Stimulated activated CD4-positive, alpha-beta T cell treated with anti-CD3 and anti-CD28 coated beads, Interleukin-2, amount 100 ng/mL, for 48 hours (primary cell): ENCODE results near the gene PLCXD1.
"Not testable (repeated sequence)": the region's sequence is repeated elsewhere in the genome, so short reads cannot be mapped to it uniquely, and the experiment has no call there.

ENCODE experiments used
- DNase-seq, 2 donors: peaks; one replicate each; pipeline ENCODE4 v3.0.0-alpha.2; 2020

PLCXD1 gene

DNA sequence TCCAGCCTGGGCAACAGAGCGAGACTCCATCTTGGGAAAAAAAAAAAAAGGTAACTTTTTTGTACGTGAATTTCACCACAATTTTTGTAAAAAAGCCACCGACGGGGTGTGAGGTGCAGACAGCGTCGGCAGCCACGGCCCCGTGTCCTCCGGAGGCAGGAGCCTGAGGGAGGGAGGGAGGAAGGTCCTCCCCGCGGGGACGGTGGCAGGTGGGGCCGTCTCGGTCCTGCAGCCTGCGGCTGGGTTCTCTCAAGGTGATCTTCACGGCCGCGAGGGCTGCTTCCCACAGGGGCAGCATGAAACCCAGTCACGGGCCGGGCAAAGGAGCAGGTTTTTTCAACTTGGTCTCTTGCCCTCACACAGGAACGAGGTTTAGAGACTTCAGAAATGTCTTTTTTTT, 14.0 kb downstream of the PLCXD1 start:
- no peak for DNase-seq

GRCh38 chrX:298993-299392, 17.8 kb downstream of the PLCXD1 start:
- no peak for DNase-seq

DNA sequence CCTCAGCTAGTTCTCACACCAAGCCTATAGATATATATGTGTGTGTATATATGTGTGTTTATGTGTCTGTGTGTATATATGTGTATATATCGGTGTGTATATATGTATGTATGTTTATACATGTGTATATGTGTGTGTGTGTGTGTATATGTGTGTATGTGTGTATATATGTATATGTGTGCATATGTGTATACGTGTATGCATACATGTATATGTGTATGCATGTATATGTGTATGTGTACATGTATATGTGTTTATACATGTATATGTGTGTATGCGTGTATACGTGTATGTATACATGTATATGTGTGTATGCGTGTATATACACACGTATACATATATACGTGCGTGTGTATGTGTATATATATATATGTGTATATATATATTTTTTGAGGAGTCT, 19.2 kb downstream of the PLCXD1 start:
- no peak for DNase-seq

GRCh38 chrX:302975-303374, 21.8 kb downstream of the PLCXD1 start:
- no peak for DNase-seq

DNA sequence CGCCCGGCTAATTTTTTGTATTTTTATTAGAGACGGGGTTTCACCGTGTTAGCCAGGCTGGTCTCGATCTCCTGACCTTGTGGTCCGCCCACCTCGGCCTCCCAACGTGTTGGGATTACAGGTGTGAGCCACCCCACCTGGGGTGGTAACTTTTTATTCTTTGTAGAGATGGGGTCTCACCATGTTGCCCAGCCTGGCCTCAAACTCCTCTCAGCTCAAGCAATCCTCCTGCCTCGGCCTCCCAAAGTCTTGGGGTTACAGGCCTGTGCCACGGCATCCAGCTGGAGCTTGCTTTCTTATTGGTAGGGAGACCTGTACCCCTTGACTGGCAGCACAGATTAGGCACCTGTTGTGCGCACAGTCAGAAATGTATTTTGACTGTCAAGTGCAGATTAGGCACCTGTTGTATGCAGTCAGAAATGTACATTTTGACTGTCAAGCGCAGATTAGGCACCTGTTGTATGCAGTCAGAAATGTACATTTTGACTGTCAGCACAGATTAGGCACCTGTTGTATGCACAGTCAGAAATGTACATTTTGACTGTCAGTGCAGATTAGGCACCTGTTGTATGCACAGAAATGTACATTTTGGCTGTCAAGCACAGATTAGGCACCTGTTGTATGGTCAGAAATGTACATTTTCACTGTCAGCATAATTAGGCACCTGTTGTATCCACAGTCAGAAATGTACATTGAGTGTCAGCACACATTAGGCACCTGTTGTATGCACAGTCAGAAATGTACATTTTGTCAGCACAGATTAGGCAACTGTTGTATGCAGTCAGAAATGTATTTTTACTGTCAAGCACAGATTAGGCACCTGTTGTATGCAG, 24.8 kb downstream of the PLCXD1 start:
- not testable (repeated sequence) for DNase-seq

GRCh38 chrX:306614-307251, 25.6 kb downstream of the PLCXD1 start:
- not testable (repeated sequence) for DNase-seq

- no peak for DNase-seq
Observed at GRCh38 chrX:307261-308111, 26.3 kb downstream of the PLCXD1 start.

GRCh38 chrX:308821-309520, 27.8 kb downstream of the PLCXD1 start:
- DNase-seq = no peak

DNA sequence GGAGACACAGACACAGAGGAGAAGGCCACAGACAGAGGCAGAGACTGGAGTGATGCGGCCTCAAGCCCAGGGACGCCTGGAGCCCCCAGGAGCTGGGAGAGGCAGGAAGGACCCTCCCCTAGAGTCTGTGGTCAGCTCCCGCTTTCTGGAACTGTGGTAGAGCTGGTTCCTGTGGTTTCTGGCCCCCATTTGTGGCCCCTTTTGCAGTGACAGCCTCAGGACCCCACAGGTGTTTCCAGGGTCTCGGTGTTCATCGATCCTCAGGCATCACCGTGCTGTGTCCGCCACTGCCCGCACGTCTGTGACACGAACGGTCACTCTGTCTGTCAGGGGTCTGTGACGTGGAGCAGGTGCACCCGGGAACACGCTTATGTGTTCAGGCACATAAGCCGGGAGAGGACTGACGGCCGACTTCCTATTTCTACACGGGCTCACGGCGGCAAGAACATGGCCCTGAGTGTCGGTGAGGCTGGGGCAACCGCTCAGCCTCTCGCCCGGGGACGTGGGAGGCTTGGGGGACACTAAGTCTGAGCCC, 29.5 kb downstream of the PLCXD1 start:
- no peak for DNase-seq

DNA sequence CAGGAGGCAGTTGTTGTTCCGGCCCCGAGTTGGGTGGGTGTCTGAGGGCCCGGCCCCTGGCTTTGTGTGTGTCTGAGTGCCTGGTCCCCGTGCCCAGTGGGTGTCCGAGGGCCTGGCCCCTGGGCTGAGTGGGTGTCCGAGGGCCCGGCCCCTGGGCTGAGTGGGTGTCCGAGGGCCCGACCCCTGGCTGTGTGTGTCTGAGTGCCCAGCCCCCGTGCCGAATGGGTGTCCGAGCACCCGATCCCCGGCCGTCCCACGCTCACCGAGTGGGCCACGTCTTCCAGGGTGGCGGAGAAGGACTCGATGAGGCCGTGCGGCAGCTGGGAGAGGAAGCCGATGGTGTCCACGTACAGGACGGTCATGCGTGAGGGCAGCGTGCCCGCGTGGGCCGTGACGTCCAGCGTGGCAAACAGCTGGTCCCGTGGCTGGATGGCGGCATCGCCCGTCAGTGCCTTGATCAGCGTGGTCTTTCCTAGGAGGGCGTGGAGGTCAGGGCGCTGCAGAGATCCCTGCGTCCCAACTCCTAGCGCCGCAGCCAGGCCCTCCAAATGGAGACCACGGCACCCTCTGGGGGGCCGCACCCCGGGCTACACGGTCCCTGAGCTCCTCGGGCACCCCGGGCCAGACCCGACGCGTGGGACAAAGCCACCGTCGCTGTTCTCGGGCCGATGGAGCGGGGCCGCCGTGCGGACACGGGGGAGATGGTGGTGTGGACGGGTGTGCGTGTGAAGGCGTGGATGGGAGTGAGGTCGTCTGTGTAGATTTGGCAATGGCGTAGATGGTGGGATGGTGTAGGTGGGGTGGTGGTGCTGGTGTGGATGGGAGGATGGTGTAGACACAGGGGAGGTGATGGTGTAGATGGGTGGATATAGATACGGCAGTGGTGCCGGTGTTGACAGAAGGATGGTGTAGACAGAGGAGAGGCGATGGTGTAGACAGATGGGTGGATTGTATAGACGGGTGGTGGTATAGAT, 30.3 kb downstream of the PLCXD1 start:
- DNase-seq = no peak

- DNase-seq = no peak
Observed at GRCh38 chrX:312621-313331, 31.6 kb downstream of the PLCXD1 start.

GRCh38 chrX:313546-313945, 32.4 kb downstream of the PLCXD1 start:
- DNase-seq = no peak

DNA sequence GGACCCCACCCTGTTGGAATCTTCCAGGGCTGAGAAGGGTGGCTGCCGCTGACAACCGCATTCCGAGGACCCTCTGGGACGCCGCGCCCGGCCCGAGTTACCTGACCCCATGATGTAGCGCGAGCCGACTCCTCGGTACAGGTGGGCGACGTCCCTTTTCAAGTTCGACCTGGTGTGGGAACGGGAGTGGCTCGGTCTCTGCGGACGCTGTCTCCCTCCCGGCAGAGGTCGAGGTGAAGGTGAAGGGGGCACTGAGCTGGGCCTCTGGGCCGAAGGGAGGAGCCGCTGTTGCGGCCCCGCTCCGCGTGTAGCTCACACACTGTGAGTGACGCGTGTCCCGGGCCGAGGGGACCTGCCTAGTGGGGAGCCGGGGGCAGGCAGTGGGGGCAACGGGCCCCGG, 32.9 kb downstream of the PLCXD1 start:
- no peak for DNase-seq

DNA sequence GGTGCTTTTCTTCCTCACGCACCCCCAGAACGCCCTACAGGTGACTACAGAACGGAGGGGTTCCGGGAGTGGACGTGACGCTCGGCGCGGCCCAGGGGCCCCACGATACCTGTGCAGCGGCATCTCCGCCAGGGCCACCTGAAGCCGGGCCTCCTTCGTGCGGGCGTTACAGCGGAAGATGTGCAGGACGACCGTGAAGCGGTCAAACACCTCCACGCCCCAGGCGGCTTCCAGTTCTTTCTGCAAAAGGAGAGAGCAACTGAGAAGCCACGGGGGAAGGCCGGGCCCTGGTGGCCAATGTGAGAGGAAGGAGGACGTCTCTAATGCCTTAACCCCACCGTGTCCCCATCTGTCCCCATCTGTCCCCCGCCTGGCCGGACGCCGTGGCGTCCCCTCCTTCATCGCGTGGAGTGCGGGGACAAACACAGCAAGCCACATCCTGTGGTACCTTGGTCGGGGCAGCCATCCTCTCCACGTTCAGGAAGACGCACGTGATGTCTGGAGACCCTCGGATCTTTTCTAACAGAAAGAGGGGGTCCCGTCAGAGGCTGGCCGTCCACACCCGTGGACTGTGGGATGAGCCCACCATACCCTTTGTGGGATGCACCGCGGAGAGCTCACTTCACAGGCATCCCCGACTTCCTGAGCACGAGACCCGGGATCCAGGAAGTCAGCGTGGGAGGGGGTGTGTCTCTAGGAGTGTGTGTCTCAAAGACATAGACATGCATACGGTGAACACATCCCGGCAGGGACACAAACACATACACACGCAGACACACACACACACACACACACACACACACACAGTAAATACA, 33.8 kb downstream of the PLCXD1 start:
- DNase-seq = no peak

GRCh38 chrX:316351-317325, 35.5 kb downstream of the PLCXD1 start:
- no peak for DNase-seq

- peak; percentile 85 to 93 for DNase-seq
Observed at GRCh38 chrX:317424-318067, 36.4 kb downstream of the PLCXD1 start.

GRCh38 chrX:318068-318738, 37.0 kb downstream of the PLCXD1 start:
- DNase-seq = peak; percentile 94 to 96
